Measurements from ENCODE around the gene LTBP1. TPM values are rescaled to one million over a fixed set of nuclear protein-coding genes. Genes with fewer than 3 reads are reported as not detected.

LTBP1 gene
- total RNA-seq, 2 experiments from 2014 or later = 0.06 TPM; not detected in 1

- Histone ChIP-seq H3K9me3 (ENCODE audit: control insufficient read depth in 1 of 2, insufficient read depth in 1 of 2, low read length in 2 of 2) (no peaks in the 10 kb centered on the region), H3K27me3 (ENCODE audit: control insufficient read depth in 1 of 2, insufficient read depth in 2 of 2, low read length in 2 of 2) (no peaks in the 10 kb centered on the region), H3K4me1 (ENCODE audit: insufficient read depth, low read length) (no peaks in the 10 kb centered on the region), H3K36me3 (ENCODE audit: insufficient read depth, low read length) (no peaks in the 10 kb centered on the region), H3K4me3 (ENCODE audit: low read length) (no peak overlapping the region), H3K27ac (ENCODE audit: low read depth in 1 of 2, low read length in 2 of 2) (no peak overlapping the region)
- intact Hi-C loops (cut with DNase I, micrococcal nuclease) = no loop called here
- H3K27me3 Mint-ChIP-seq = peaks cover 3% of the 10 kb centered on the region
- DNase-seq (no peak), ATAC-seq (ENCODE audit: poor library complexity) (no peak)
- ChIA-PET POLR2A (no interaction called here), CTCF (no interaction called here)
- no peaks in the 10 kb centered on the region for H3K4me1 Mint-ChIP-seq (ENCODE audit: low read depth)
- H3K36me3 Mint-ChIP-seq (ENCODE audit: low read depth) = no peaks in the 10 kb centered on the region
- H3K4me3 Mint-ChIP-seq = no peak overlapping the region
- H3K27ac Mint-ChIP-seq = no peak overlapping the region
- H3K9me3 Mint-ChIP-seq = no peaks in the 10 kb centered on the region
- TF ChIP-seq CTCF (IDR thresholded peaks at IDR 0.05) = no peak
These were observed 211.8 kb downstream of the LTBP1 start for GRCh38 chr2:33158482-33159003.

DNA sequence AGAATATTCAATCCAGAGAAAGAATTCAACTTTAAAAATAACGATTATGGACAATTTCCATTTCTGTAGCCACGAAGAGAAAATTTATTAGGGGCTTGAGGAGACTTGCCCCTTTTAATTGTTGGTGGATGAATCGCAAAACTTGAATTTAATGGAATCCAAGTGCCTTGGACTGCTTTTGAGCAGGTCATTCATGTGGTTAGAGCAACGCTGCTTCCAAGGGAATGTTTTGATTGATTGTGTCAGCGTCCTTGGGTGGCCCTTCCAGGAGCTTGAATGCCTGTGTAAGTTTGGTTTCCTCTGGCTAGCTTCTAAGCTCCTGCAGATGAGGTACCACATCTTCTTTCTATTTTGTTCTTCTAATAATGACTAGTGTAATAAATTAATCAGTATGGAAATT, 213.4 kb downstream of the LTBP1 start:
- Mint-ChIP-seq H3K27me3 (peaks cover 3% of the 10 kb centered on the region), H3K36me3 (ENCODE audit: low read depth) (no peaks in the 10 kb centered on the region), H3K27ac (no peak overlapping the region), H3K9me3 (no peaks in the 10 kb centered on the region), H3K4me3 (no peak overlapping the region), H3K4me1 (ENCODE audit: low read depth) (no peaks in the 10 kb centered on the region)
- CTCF ChIA-PET = no interaction called here
- Histone ChIP-seq H3K27ac (ENCODE audit: low read depth in 1 of 2, low read length in 2 of 2) (no peak overlapping the region), H3K36me3 (ENCODE audit: insufficient read depth, low read length) (no peaks in the 10 kb centered on the region), H3K27me3 (ENCODE audit: control insufficient read depth in 1 of 2, insufficient read depth in 2 of 2, low read length in 2 of 2) (peaks cover 0 to 5% of the 10 kb centered on the region in 2 experiments), H3K4me3 (ENCODE audit: low read length) (no peak overlapping the region), H3K4me1 (ENCODE audit: insufficient read depth, low read length) (no peaks in the 10 kb centered on the region), H3K9me3 (ENCODE audit: control insufficient read depth in 1 of 2, insufficient read depth in 1 of 2, low read length in 2 of 2) (no peaks in the 10 kb centered on the region)
- POLR2A ChIA-PET = no interaction called here
- ATAC-seq (ENCODE audit: poor library complexity) = no peak
- intact Hi-C loops (cut with DNase I, micrococcal nuclease) = no loop called here
- no peak for TF ChIP-seq CTCF (IDR thresholded peaks at IDR 0.05)
- no peak for DNase-seq

DNA sequence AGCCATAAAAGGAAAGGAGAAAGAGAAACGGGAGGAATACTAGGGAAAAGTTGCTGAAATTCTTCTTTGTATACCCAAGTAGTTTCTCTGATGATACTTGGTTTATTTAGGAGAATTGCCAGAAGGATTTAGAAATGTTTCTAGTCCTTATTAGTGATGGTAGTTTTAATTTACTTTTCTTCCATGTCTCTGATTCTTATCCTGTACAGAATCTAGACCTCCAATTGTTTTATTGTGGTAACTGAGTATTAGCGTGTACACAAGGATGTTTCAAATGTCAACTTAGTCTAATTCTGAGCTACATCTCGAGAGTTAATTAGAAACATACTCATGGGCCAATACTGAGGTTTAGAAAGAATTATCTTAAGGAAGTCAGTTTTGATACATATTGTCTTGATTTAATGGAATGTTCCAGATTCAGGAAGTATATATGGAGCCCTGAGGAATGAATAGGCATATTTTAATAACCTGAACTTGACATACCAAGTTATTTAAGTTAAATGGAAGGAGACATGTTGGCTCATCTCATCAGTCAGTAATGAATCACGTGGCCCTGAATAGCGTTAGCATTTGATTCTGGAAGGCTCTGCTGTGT, 219.6 kb downstream of the LTBP1 start:
- Mint-ChIP-seq H3K4me3 (no peak overlapping the region), H3K27ac (no peak overlapping the region), H3K27me3 (peaks cover 6% of the 10 kb centered on the region), H3K36me3 (ENCODE audit: low read depth) (no peaks in the 10 kb centered on the region), H3K4me1 (ENCODE audit: low read depth) (no peaks in the 10 kb centered on the region), H3K9me3 (no peaks in the 10 kb centered on the region)
- Histone ChIP-seq H3K9me3 (ENCODE audit: control insufficient read depth in 1 of 2, insufficient read depth in 1 of 2, low read length in 2 of 2) (no peaks in the 10 kb centered on the region), H3K27ac (ENCODE audit: low read depth in 1 of 2, low read length in 2 of 2) (no peak overlapping the region), H3K4me3 (ENCODE audit: low read length) (no peak overlapping the region), H3K36me3 (ENCODE audit: insufficient read depth, low read length) (no peaks in the 10 kb centered on the region), H3K27me3 (ENCODE audit: control insufficient read depth in 1 of 2, insufficient read depth in 2 of 2, low read length in 2 of 2) (peaks cover 0 to 5% of the 10 kb centered on the region in 2 experiments), H3K4me1 (ENCODE audit: insufficient read depth, low read length) (no peaks in the 10 kb centered on the region)
- intact Hi-C loops (cut with DNase I, micrococcal nuclease) = no loop called here
- no peak for ATAC-seq (ENCODE audit: poor library complexity)
- no peak for TF ChIP-seq CTCF (IDR thresholded peaks at IDR 0.05)
- DNase-seq = no peak
- POLR2A ChIA-PET = no interaction called here
- CTCF ChIA-PET = no interaction called here
